HG02763 (cell line): ENCODE measurements around the gene SIT1.

ENCODE experiments used
- ATAC-seq: cut with Tn5 transposase; IDR thresholded peaks from one replicate; pipeline ENCODE4 v1.9.1; 2021; ENCODE audit warnings: mild to moderate bottlenecking, moderate library complexity; ENCODE audit not compliant: unreplicated experiment

The SIT1 gene

DNA sequence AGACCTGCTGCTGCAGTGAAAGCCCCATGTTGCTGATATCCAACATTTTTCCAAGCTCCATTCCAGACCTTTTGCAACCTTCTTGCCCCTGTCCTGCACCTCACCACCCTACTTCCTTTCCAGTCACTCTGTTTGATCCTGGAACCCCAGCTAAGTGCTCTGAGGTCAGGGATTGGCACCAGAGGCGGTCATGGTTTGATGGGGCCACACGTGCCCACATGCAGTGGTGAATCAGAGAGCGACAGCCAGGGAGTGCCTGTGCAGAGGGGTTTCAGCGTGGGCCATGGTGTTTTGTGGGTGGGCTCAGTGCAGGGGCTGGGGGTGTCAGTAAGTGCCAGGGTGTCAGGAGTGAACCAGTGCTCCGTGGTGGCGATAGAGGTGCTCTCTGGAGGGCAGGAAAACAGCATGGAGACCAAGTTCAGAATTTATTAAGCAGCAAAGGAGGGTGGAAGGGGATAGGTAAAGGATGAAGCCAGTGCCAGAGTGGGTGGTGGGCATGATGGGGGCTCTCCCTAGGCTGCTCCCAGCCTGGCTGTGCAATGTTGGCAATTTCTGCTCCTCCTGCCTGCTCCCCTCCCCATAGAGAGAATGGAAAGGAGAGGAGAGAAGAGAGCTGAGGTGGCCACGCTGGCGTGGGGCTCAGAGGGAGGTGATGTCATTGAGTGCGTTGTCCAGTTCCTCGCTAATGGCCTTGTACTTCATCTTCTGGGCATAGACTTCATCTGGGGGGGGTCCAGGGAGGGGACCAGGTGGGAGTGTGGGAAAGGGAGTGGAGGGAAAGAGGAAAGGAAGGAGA is 32.0 kb upstream of the SIT1 start:
- no peak for ATAC-seq

GRCh38 chr9:35682051-35682450 is 31.3 kb upstream of the SIT1 start:
- no peak for ATAC-seq

DNA sequence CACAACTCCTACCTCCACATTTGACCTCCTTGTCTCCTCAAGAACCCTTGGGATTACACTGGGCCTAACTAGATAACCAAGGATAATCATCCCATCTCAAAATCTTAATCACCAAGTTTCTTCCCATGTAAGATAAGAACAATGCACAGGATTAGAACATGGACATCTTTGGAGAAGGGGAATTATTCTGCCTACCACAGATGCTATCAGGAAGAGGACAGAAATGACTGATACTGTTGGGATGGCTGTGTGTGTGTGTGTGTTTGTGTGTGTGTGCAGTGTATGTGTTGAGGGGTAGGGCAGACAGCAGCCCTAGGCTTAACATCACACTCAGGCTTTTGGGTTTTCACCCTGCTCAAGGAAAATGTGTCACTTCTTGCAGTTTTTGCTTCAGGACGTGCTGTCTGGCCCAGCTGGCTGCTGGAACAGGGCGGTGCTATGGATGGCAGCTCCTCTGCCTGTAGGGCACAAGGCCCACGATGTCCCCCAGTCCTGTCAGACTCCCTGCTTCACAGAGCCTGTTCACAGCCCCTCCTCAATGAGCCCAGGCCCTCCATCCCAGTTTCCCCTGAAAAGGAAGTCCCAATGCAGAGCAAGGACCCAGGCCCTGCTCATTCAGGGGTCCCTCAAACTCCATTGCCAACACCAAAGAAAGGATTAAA is 30.7 kb upstream of the SIT1 start:
- no peak for ATAC-seq

DNA sequence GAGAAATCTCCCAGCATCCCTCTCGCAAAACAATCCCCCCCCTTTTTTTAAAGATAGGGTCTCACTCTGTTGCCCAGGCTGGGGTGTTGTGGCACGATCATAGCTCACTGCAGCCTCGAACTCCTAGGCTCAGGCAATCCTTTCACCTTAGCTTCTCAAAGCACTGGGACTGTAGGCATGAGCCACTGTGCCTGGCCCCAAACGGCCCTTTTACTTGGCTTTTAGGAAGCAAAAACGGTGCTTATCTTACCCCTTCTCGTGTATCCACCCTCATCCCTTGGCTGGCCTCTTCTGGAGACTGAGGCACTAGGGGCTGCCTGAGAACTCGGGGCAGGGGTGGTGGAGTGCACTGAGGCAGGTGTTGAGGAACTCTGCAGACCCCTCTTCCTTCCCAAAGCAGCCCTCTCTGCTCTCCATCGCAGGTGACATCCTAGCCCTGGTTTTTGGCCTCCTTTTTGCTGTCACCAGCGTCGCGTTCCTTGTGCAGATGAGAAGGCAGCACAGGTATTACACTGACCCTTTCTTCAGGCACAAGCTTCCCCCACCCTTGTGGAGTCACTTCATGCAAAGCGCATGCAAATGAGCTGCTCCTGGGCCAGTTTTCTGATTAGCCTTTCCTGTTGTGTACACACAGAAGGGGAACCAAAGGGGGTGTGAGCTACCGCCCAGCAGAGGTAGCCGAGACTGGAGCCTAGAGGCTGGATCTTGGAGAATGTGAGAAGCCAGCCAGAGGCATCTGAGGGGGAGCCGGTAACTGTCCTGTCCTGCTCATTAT is 29.8 kb upstream of the SIT1 start:
- no peak for ATAC-seq

DNA sequence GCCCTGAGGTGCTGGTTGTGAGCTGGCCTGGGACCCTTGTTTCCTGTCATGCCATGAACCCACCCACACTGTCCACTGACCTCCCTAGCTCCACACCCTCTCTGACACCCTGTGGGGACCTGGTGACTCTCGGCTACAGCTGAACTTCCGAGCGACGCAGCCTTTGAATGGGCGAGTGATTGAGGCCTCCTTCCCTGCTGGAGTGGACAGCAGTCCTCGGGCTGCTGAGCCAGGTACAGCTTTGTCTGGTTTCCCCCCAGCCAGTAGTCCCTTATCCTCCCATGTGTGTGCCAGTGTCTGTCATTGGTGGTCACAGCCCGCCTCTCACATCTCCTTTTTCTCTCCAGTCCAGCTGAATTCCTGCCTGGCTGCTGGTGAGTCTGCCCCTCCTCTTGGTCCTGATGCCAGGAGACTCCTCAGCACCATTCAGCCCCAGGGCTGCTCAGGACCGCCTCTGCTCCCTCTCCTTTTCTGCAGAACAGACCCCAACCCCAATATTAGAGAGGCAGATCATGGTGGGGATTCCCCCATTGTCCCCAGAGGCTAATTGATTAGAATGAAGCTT is 29.1 kb upstream of the SIT1 start:
- no peak for ATAC-seq

GRCh38 chr9:35679091-35679490 is 28.4 kb upstream of the SIT1 start:
- no peak for ATAC-seq

DNA sequence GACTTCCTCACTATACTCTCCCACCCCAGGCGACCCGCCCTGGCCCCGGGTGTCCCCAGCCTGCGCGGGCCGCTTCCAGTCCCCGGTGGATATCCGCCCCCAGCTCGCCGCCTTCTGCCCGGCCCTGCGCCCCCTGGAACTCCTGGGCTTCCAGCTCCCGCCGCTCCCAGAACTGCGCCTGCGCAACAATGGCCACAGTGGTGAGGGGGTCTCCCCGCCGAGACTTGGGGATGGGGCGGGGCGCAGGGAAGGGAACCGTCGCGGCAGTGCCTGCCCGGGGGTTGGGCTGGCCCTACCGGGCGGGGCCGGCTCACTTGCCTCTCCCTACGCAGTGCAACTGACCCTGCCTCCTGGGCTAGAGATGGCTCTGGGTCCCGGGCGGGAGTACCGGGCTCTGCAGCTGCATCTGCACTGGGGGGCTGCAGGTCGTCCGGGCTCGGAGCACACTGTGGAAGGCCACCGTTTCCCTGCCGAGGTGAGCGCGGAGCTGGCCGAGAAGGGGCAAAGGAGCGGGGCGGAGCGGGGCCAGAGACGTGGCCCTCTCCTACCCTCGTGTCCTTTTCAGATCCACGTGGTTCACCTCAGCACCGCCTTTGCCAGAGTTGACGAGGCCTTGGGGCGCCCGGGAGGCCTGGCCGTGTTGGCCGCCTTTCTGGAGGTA is 25.1 kb upstream of the SIT1 start:
- ATAC-seq, result no peak

GRCh38 chr9:35675204-35675603 is 24.5 kb upstream of the SIT1 start:
- ATAC-seq, result no peak

- ATAC-seq, result no peak
Observed at GRCh38 chr9:35674025-35674361, 23.3 kb upstream of the SIT1 start.

- no peak for ATAC-seq
Observed at GRCh38 chr9:35673132-35674024, 22.6 kb upstream of the SIT1 start, which contains the start of gene CA9. TSS of gene CA9 (plus strand) at chr9:35673928. CDS start at chr9:35673960, 32 bp downstream.

GRCh38 chr9:35669331-35670145 is 18.8 kb upstream of the SIT1 start:
- ATAC-seq, result no peak

DNA sequence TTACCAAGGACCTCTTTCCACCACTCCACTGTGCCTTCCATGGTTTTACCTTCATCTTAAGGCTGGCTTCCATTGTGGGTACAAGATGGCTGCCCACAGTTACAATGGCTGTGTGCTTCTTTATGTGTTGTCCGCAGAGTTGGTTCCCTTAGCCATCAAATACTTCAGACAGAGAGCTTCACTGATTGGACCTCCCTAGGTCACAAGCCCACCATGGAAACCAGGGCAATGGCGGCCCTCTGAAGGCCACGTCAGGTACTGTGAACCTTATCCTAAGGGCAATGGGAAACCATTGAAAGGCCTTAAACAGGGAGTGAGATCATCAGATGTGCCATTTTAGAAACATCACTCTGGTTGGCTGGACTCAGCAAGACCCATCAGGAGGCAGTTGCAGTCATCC is 17.2 kb upstream of the SIT1 start:
- ATAC-seq, result no peak

DNA sequence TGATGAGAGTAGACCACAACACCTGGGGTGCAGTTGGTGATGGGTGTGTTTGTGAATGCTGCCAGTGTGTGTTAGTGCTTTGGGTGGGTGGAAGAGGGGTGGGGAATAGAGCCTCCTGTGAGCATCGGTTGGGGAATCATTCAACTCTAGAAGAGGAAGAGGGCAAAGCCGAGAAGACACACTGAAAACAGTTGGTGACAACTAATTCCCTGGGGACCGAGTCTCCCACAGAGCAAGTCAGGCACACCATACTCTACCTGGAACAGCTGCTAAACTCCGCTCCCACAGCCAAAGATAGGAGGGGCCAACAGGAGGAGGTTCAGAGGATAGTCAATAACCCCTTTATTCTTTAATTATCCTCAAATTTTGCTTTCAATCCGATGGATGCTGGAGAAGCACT is 15.8 kb upstream of the SIT1 start:
- no peak for ATAC-seq

- no peak for ATAC-seq
Observed at GRCh38 chr9:35666045-35666444, 15.3 kb upstream of the SIT1 start.

DNA sequence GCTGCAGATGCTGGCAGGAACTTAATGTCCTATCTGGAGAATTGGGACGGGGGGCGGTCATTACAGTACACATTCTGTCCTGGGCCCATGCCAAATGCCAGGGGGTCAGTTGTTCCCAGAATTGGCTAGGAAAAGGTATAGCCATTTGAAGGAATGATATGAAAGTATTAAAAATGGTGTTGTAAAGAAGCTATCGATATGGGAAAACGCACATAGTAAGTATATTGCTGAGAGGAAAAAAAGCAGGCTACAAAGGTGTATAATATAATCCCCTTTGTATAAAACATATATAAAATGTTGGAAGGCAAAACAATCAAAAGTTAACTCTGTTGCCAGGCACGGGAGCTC is 14.7 kb upstream of the SIT1 start:
- no peak for ATAC-seq

- peak; percentile 83 for ATAC-seq
Observed at GRCh38 chr9:35664531-35665470, 14.1 kb upstream of the SIT1 start, which contains the start of gene ARHGEF39. TSS of gene ARHGEF39 (minus strand) at chr9:35665195. CDS start at chr9:35665169, 26 bp downstream.

DNA sequence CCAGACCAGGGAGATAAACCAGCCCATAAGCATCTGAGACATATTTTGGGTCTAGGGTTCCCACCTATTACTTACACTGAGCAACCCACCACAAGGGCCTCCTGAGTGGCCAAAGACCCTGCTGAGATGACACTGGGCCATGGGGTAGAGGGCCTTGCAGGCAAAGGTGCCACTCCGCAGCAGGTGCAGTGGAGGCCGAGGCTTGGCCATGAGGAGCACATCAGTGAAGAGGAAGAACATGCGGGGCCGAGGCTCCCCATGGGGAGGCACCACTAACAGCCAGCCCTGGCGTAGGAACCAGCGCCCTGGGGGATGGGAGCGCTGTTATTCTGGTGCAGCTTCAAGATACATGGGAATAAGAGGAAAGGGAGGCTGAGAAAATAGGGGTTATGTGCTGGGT is 11.7 kb upstream of the SIT1 start:
- no peak for ATAC-seq

DNA sequence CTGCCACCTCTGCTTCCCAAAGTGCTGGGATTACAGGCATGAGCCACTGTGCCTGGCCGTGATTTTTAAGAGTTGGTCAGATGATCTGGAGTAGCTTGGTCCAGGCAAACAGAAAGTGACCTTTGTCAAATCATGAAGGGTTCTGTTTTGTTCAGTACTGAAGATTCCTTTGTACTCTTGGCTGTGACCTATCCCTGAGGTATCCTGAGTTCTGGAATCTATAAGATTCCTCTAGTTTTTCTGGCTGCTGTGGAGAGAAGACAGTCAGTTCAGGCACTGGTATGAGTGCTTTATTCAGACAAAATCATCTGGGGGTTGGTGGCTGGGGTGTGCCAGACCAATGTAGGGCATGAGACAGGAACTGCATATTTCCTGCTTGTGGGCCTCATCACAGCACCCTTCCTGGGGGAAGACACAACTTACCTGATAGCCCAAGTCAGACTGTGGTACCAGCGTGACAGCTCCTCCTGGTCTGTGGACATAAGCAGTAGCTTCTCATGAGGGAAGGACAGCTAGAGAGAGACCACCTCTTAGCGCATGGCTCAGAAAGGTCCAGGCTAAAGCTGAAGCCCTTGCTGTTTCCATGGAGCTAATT is 11.1 kb upstream of the SIT1 start:
- no peak for ATAC-seq
